NCI-H748 treated with DMSO at 0.1 percent for 48 hours (cell line): ENCODE measurements around the gene MAPK1IP1L.
A peak's percentile ranks its signal among the peaks of the same experiment; 100 is the strongest.

Source experiments
- DNase-seq: peaks from one replicate; lab custom pipeline; 2025; lab: John Stamatoyannopoulos, UW

Gene MAPK1IP1L

DNA sequence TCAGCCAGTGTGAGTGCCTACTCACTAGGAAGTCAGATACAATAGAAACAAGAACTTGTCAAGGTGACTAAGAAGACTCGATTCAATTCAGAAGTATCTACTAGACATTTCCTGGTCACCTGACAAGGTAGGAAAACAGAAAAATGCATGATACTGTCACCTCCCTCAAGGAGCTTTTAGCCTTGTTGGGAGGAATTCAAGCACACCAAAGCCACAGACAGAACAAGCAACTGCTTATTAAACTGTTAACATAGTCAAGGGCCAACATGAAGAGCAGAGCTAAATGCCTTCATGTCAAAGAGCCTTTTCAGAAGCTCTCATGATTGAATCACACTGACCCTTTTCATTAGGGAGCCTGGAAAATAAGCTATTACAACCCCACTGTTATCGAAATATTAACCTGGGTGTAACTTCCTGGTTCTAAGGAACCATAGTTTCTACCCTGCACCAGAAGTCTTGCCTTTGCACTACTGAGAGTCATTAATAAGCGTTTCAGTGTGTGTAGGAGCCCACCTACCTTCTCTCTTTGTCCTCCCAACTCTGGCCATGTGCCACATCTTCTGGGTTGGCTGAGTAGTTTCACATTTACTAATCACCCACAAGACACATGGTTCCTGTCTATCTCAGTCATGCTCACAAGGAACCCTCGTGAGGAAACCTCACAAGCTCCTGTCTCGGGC lies 46.6 kb downstream of the MAPK1IP1L start:
- DNase-seq, result no peak

DNA sequence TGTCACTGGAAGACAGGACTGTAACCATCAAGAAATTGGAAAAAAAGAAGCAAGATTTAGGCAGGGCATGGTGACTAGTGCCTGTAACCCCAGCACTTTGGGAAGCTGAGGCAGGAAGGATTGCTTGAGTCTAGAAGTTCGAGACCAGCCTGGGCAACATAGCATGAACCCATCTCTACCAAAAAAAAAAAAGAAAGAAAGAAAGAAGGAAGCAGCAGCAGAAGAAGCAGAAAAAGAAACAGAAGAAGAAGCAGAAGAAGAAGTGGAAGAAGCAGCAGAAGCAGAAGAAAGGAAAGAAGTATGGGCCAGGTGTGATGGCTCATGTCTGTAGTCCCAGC lies 47.1 kb downstream of the MAPK1IP1L start:
- DNase-seq, result no peak

DNA sequence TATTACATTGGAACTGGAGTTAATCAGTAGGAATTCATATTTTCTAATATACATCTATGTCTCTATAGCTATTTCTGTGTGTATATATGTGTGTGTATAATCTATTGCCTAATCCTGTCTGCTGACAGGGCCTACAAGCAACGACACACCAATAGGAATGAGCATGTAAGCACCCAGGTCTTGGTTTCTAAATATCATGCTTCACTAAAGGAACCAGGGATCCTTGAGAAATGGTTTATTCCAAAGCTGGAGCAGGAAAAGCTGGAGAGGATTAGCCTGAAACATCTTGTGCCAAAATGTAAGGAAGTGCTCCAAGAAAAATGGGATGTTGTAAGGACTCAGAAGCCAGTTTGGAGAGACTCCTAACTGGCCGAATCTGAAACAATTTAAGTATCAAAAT lies 48.3 kb downstream of the MAPK1IP1L start:
- DNase-seq, result no peak

DNA sequence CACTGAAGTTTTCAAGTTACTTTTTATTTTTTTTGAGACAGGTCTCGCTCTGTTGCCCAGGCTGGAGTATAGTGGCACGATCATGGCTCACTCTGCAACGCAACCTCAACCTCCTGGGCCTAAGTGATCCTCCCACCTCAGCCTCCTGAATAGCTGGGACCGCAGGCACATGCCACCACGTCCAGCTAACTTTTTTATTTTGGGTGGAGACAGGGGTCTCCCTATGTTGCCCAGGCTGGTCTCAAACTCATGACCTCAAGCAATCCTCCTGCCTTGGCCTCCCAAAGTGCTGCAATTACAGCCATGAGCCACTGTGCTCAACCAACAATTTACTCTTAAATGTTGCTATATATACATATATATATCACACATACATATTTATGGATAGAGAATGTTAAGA lies 50.3 kb downstream of the MAPK1IP1L start:
- no peak for DNase-seq

DNA sequence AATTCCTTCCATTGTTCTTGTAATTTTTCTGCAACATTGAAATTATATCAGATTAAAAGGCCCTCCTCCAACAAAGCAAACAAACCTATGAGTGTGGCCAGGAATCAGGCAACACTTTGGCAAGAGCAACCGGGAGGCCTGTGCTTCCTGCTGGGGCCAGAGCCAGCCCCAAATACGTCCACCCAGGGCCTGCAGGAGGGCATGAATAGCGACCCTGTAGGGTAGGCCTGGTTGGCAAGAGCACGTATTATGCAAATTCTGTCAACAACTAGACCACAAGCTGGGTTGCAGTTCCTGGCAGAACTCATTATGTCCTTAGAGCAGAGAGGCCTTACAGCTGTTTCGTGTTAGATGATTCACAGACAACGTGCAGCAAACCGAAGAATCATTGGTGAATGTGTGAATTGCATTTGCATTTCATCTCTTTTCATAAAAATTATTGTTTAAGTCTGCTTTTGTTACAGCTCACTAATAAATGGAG lies 50.7 kb downstream of the MAPK1IP1L start:
- DNase-seq, result peak; percentile 34

DNA sequence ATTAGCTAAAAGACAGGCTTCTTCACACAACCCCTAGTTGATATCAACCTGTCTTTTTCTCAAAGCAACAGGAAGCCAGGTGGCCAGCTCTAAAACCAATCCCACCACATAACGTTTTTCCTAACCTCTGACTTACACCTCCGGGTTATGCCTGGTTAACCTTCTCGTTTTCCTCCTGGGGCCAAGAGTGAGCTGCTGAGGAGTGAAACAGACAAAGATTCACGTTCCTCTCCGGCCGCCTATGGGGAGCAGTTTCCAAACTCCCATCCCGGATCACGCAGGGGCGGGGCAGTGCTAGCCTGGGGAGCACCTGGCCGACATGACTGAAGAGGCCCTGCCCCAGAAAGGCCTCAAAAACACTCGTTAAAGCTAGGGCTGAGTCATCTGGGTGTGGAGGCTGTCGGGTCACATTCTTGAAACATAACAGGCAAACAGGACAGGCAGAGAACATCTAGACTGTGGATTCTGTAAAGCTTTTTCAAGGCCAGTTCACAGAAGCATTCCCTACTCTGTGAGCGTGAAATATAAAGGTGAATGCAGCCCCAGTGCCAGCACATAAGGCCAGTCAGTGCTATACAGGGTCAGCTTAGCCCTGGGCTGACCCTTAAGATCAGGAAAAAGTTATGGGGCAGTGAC lies 51.7 kb downstream of the MAPK1IP1L start:
- DNase-seq, result no peak

DNA sequence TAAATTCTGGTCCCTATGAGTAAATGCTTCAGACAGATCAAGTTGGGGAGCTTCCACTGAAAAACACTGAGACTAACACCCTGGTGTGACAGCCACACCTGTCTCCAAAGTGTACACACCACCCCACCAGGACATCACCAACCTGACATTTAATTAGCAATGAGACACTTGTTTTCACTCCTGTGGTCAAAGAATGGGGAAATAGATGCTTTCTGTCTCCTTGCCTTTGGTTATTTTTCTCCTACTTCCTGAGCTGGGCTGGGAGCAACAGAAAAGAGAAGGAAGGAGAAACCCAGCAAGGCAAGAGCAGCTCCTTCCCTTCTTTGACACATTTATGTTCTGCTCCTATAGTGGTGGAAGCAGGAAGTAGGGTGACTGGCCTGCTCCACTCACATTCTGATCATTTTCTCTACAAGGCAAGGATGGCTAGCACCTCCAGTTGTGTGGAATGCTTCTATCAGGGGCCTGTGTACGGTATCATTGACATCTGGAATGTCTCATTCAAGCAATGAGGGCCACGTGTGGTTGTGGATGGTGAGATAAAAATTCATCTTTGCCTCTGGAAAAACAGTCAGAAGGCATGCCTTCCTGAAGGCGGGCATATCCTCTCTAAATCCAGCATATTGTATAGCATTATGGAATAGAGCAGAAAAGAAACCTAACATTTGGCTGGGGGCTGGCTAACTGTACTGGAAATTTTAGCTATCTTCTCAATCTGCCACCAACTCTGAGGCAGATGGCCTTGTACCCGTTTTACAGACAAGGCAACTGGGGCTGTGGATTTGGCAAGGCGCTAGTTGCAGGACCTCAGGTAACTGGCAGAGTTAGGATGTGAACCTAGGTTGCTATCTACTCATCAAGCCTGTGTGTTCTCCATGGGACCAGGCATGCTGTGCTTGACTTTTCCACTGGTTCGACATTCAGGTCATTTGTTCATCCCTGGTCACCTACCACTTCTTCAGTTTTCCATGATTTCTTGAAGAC lies 52.8 kb downstream of the MAPK1IP1L start:
- DNase-seq, result no peak

DNA sequence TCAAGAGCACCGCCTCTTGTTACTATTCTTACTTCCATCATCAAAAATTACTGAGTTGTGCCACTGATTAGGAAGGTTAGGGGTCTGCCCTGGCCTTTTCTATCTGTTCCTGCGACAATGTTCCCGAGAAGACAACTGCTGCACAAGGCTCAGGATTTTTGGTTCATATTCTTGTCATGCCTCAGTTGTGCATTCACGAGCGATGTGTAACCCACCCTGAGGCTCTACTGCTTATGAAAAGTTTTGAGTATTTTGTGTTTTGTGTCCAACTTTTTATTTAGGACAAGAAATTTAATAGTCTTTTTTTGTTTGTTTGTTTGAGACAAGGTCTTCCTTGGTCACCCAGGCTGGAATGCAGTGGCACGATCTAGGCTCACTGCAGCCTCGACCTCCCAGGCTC lies 54.5 kb downstream of the MAPK1IP1L start:
- DNase-seq, result no peak

DNA sequence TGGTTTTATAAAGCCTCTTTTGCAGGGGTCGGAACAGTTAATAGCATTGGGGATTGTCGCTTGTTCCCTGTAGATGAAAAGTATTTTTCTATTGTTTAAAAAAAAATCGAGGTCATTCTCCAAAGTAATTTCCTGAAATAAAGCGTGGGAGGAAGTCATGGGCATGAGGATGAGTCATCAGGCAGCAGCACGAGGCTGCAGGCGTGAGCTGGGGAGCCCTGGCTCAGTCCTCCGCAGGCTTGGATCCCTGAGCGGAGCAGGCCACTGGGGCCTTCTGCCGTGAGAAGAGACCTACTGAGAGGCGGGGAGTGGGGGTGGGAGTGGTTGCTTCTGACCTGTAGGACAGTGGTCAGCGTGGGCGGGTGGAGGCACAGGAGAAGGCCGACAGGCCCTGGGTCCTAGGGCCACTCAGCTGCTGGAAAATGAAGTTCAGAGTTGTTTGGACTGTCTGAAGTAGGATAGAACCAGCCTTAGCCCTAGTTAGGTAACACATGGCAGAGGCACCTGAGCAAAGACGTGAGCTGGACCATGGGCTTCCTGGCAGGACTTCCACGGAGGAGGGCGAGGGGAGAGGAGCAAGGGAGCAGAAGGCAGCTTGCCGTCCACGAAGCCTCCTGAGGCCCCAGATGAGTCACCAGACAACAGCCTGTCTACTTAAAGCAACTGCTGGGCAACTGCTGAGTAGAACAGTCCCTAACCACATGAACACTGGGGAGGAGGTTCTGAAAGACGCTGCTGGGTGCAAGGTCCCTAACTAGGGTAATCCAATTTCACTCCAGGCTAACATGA lies 56.5 kb downstream of the MAPK1IP1L start:
- no peak for DNase-seq

DNA sequence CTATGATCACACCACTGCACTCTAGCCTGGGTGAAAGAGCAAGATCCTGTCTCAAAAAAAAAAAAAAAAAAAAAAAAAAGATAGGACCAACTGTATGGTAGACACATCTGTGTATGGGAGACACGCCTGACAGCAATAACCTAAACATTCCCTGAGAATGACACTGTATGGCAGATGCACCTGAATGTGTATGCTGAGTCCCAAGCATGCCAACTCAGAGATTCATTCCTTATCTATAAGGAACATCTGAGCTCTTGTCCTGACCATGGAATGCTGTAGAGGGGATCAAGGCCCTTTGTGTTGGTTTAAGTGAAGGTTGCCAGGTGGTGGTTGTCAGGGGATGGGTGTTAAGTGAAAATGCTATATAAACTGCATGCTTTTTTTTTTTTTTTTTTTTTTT lies 58.4 kb downstream of the MAPK1IP1L start:
- DNase-seq, result no peak

DNA sequence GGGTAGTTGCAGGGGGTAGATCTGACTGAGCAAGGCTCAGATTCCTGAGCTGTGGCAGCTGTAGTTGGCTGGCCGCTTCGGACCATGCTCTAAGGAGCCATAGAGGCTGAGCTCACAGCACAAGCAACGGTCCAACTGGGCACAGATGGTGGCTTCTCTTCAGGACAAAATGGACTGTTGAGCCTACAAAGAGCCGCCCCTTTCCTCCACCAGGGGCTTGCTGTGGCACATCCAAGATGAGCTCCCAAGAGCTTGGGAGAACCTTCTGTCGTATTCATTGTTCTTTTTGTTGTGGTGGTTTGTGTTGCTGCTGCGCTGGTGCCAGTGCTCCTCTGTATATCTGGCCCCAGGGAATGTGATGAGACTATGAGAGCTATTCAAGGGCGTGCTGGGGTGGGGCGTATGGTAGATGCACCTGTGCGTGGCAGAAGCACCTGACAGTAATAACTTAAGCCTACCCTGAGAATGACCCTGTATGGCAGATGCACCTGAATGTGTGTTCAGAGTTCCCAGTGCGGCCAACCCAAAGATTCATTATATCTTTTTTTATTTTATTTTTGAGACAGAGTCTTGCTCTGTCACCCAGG lies 59.8 kb downstream of the MAPK1IP1L start:
- DNase-seq, result no peak

DNA sequence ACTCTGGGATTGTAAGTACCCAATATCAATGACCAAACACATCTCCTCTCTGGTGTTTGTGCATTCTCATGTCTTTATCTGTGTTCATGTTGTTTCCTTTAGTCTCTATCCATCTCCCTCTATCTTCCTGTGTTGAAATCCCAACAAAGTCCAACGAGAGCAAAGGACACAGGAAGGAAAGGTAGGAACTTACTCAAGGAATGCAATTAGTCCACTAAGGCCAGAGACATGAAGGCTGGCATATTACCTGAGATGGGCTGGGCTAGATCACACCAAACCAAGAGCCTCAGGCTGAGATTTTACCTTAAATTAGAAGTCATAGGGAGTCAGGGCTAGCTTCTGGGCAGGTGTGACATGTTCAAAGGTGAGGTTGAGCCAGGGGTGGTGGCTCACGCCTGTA lies 63.3 kb downstream of the MAPK1IP1L start:
- no peak for DNase-seq

DNA sequence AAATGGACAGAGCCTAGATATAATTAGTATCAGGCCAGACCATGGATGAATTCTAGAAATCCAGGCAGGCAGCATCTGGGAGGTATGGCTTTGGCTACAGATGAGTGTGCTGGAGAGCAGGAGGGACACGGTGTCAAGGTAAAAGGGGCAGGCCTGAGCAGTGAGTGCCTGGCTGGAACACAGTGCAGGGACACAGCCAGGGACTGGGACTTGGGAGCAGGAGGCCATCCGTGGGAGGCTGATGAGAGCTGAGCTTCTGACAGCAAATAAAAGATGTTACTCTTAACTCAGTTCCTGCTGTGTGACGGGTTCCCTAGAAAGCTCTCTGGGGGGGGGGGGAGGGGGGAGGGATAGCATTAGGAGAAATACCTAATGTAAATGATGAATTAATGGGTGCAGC lies 64.0 kb downstream of the MAPK1IP1L start:
- no peak for DNase-seq

DNA sequence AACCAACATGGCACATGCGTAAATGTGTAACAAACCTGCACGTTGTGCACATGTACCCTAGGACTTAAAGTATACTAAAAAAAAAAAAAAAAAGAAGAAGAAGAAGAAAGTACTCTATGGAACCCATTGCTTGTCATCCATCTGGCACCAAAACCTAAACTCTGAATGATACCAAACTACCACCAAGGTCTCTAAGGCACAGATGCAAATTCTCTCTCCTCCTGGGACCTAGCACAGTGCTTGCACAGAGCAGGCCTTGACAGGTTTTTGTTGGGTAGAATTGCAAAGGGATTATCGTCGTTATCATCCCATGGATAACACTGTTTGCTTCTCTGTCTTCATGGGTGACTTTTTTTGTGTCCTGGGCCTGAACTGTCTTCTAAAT lies 64.4 kb downstream of the MAPK1IP1L start:
- DNase-seq, result no peak

DNA sequence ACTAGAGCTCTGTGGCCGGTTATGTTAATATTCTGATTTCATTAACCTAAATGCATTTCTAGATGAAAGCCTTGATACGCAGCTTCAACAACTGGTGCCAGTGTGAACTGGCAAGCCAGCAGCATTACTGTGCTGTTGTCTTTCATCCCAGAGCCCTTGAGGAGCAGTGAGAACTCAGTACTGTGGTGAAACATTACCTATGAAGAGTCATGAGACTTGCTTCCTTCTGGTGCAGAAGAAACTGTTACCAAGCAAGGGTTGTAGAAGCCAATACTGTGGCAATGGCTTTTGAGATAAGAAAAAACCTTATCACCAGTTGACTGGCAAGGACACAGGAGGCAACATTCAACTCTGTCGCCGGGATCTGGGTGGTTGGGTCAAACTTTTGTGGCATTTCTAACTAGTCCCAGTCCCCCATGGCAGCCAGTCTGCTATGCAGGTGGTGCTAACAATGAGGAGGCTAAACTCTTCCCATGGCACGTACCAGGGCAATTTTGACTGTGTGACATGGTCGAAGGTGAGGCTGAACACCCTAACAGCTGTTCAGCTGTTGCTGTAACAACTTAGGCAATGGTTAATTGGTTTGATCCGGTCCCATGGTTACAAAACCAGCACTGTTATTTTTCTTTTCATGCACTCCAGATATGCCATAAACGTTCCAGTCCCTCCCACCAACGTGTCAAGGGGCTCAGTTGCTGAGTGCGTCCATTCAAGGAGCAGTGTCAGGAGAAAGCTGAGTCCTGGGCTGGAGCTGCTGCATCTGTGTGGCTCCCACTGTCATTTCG lies 65.0 kb downstream of the MAPK1IP1L start:
- DNase-seq, result peak; percentile 15

DNA sequence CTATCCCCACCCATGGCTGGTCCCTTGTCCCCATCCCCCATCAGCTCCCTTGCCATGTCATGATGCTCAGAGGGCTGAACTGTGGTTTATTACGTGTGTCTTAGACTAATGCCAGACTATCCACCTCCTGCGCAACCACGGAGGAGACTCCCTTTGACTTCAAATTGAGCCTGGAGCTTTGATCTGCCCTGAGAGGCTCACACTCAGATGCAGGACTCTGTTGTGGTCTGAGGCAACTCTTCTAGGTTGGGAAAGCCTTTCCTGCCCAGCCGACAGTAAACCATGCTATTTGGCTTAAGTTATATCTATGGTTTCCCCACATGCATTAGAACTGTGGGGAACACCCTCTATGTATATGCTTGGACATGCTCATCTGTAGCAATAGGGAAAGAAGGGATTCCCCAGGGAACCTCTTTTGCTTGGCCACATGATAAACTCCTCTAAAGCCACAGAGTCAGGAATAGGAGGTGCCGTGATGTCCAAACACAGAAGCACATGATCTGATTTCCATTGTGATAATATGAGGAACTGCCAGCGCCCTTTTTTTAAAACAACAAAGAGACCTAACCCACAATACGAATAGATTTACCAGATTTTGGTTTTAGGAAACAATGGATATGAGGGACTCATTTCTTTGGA lies 66.5 kb downstream of the MAPK1IP1L start:
- no peak for DNase-seq

DNA sequence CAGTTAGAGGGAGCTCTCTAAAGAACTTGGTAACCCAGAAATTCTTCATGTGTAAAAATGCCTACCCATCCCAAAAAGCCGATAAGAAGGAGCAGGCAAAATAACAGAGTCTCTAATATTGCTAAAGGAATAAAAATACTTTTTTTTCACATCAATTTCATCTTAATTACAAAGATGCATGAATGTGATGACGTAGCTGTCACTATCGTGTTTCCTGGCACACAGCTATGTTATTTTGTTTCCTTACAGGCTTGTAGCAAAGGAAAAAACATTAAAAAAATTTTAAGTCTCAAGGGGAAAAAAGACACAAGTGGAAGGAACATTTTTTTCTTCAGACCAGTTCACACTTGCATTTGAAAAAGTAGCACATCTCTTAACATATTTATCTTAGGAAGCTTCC lies 67.3 kb downstream of the MAPK1IP1L start:
- no peak for DNase-seq
